ENCODE results near the gene RAD1.

DNA sequence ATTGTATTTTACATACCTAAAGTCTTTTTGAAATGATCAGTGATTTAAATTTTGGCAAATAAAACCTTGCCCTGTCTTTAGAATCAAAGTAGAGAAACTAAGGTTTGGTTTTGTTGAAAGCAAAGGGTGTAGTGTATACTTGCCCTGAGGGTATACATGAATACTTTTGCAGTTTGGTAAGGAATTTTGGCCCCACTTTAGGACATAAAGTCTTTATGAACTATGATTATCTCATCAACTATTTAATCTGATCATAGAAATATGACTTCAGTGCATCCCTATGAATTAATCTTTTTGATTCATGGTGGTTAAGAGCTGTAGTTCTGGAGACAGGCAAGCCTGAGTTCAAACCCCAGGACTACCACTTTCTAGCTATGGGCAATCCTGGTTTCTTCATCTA lies 17.7 kb downstream of the RAD1 start:
- TF ChIP-seq, protein P1, sequence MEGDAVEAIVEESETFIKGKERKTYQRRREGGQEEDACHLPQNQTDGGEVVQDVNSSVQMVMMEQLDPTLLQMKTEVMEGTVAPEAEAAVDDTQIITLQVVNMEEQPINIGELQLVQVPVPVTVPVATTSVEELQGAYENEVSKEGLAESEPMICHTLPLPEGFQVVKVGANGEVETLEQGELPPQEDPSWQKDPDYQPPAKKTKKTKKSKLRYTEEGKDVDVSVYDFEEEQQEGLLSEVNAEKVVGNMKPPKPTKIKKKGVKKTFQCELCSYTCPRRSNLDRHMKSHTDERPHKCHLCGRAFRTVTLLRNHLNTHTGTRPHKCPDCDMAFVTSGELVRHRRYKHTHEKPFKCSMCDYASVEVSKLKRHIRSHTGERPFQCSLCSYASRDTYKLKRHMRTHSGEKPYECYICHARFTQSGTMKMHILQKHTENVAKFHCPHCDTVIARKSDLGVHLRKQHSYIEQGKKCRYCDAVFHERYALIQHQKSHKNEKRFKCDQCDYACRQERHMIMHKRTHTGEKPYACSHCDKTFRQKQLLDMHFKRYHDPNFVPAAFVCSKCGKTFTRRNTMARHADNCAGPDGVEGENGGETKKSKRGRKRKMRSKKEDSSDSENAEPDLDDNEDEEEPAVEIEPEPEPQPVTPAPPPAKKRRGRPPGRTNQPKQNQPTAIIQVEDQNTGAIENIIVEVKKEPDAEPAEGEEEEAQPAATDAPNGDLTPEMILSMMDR (IDR thresholded peaks at IDR 0.05), result no peak
- no peak for TF ChIP-seq POLR2AphosphoS5 (IDR thresholded peaks at IDR 0.05)
- TF ChIP-seq EP300 (IDR thresholded peaks at IDR 0.05), result no peak
